Mammary epithelial cell (primary cell): Measurements from ENCODE around the gene COPA.

Experiments
- CTCF ChIP-seq, 2 donors: IDR thresholded peaks in 1 of 2; conservative IDR thresholded peaks in 1 of 2; 2 replicates each; pipeline ENCODE4 v1.5.1; 2011 to 2012; ENCODE audit warnings: inconsistent platforms in 2 of 2, low read length in 2 of 2, mild to moderate bottlenecking in 2 of 2, control low read depth in 1 of 2, low read depth in 1 of 2; ENCODE audit not compliant: insufficient read depth in 1 of 2; ENCODE audit errors: extremely low read depth in 1 of 2
- EZH2 ChIP-seq: IDR thresholded peaks from 2 replicates; pipeline ENCODE4 v1.6.1; 2012; ENCODE audit warnings: low read length, inconsistent platforms, borderline replicate concordance

- TF ChIP-seq CTCF (conservative IDR thresholded peaks at IDR 0.05 in 1 of 2, IDR thresholded peaks at IDR 0.05 in 1 of 2; ENCODE audit: extremely low read depth in 1 of 2, insufficient read depth in 1 of 2, low read depth in 1 of 2, low read length in 2 of 2) (no peak), EZH2 (no peak)
Observed at GRCh38 chr1:160374306-160375110, 31.5 kb upstream of the COPA start.
